C4-2B (cell line): ENCODE measurements around the gene HDAC4.

Source experiments
- ZFX ChIP-seq: fragments of 450-650 bp; IDR thresholded peaks from 2 replicates; pipeline ENCODE4 v1.6.1; 2017
- TF ChIP-seq, protein P1 (sequence below): fragments of 450-650 bp; conservative IDR thresholded peaks from 2 replicates; pipeline ENCODE4 v1.5.1; 2017; ENCODE audit warnings: mild to moderate bottlenecking

DNA sequence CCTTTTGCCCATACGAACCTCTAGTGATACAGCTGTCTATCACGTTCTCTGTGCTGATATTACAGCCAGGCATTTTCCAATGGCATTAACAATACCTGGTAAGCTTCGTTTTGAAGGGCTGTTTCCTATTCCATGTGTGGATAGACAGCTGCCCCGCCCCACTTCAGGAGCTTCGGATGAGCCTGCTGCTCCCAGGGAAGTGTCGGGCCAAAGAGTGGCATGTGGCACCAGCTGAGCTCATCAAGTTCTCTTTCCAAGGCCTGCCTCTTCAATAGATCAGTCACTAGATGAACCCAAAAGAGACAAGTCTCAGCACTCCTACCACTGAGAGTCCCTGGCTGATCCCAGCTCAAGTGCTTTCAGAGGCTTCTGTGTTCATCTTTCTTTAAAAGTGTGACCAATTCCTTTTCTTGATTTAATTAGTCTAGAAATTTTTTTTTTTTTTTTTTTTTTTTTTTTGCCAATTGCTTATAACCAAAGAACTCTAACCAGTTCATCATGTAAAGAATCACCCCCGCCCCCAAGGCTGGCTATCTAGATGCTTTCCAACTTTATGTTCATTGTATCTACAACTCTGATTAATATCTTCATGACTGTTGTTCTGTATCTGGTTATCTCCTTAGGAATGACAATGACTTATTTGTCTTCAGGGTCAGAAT is 46.6 kb downstream of the HDAC4 start:
- TF ChIP-seq, protein P1, sequence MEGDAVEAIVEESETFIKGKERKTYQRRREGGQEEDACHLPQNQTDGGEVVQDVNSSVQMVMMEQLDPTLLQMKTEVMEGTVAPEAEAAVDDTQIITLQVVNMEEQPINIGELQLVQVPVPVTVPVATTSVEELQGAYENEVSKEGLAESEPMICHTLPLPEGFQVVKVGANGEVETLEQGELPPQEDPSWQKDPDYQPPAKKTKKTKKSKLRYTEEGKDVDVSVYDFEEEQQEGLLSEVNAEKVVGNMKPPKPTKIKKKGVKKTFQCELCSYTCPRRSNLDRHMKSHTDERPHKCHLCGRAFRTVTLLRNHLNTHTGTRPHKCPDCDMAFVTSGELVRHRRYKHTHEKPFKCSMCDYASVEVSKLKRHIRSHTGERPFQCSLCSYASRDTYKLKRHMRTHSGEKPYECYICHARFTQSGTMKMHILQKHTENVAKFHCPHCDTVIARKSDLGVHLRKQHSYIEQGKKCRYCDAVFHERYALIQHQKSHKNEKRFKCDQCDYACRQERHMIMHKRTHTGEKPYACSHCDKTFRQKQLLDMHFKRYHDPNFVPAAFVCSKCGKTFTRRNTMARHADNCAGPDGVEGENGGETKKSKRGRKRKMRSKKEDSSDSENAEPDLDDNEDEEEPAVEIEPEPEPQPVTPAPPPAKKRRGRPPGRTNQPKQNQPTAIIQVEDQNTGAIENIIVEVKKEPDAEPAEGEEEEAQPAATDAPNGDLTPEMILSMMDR, result no peak
- TF ChIP-seq ZFX, result no peak
